ENCODE results near the gene GPR4. TPM values are rescaled to one million over a fixed set of nuclear protein-coding genes. Genes with fewer than 3 reads are reported as not detected.
A peak's percentile ranks its signal among the peaks of the same experiment; 100 is the strongest.

The GPR4 gene
- total RNA-seq, 1 experiment from 2014 or later: 3.1 TPM

DNA sequence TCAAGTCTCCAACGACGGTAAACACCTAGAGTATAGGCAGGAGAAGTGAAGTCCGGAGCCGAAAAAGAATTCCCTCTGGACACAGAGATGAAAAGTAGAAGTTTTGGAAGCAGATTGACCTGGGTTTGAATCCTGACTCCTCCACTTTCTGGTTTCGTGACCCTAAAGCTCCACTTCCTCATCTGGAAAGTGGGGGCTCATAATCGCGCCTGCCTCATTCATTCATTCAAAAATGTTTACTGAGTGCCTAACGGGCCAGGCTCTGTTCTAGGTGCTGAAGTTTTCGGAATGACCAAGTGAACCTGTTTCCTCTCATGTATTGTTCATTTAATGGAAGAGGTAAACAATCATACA, 44.3 kb upstream of the GPR4 start:
- no peaks in the 10 kb centered on the region for H3K79me2 ChIP-seq (ENCODE audit: low read length)
- no peaks in the 10 kb centered on the region for H3K9me2 ChIP-seq (replicated peaks; ENCODE audit: low read length)
- peak overlapping the region; percentile 84 for H2AFZ ChIP-seq (ENCODE audit: low read length)
- H3F3A ChIP-seq (ENCODE audit: low read length, unreplicated experiment): peaks cover 4% of the 10 kb centered on the region
- no peak overlapping the region for H3K27ac ChIP-seq (ENCODE audit: low read length)
- peak overlapping the region; percentile 81 for H3K4me2 ChIP-seq (ENCODE audit: low read length)
- H3K4me3 ChIP-seq (ENCODE audit: low read length): peak overlapping the region; percentile 63
- BruUV-seq (replicated peaks): no TSS peak
- intact Hi-C loops (cut with micrococcal nuclease): loop anchor here (10.0 kb wide), 2 partner anchors 62 to 152 kb away; partner anchors contain the start of genes OPA3, PPM1N and RTN2
- no peaks in the 10 kb centered on the region for H3K27me3 ChIP-seq (ENCODE audit: low read length)
- H4K20me1 ChIP-seq (ENCODE audit: low read length): no peaks in the 10 kb centered on the region
- H3K4me1 ChIP-seq (ENCODE audit: insufficient read depth, low read length): peaks cover 13% of the 10 kb centered on the region
- no peak for TF ChIP-seq EZH2phosphoT487 (IDR thresholded peaks at IDR 0.05; ENCODE audit: borderline replicate concordance, low read length)
- TF ChIP-seq, protein P1, sequence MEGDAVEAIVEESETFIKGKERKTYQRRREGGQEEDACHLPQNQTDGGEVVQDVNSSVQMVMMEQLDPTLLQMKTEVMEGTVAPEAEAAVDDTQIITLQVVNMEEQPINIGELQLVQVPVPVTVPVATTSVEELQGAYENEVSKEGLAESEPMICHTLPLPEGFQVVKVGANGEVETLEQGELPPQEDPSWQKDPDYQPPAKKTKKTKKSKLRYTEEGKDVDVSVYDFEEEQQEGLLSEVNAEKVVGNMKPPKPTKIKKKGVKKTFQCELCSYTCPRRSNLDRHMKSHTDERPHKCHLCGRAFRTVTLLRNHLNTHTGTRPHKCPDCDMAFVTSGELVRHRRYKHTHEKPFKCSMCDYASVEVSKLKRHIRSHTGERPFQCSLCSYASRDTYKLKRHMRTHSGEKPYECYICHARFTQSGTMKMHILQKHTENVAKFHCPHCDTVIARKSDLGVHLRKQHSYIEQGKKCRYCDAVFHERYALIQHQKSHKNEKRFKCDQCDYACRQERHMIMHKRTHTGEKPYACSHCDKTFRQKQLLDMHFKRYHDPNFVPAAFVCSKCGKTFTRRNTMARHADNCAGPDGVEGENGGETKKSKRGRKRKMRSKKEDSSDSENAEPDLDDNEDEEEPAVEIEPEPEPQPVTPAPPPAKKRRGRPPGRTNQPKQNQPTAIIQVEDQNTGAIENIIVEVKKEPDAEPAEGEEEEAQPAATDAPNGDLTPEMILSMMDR (conservative IDR thresholded peaks at IDR 0.05; ENCODE audit: low read depth, low read length): no peak
- no peak for TF ChIP-seq EZH2 (IDR thresholded peaks at IDR 0.05; ENCODE audit: low read length, unreplicated experiment)
- no peaks in the 10 kb centered on the region for H3K36me3 ChIP-seq (ENCODE audit: low read depth, low read length)
- ATAC-seq: no peak
- no peaks in the 10 kb centered on the region for H3K9me3 ChIP-seq (ENCODE audit: low read length)
- POLR2A ChIA-PET (ENCODE audit: unreplicated experiment): interaction anchor here (0.6 kb wide), 1 partner anchor 21 kb away, joined by 4 read pairs; no protein-coding TSS in a partner anchor
- H3K9ac ChIP-seq (ENCODE audit: low read length): no peak overlapping the region
- no peak for DNase-seq
- CTCF ChIA-PET: interaction anchor here (1.3 kb wide), 1 partner anchor 88 kb away, joined by 3 read pairs; no protein-coding TSS in a partner anchor

DNA sequence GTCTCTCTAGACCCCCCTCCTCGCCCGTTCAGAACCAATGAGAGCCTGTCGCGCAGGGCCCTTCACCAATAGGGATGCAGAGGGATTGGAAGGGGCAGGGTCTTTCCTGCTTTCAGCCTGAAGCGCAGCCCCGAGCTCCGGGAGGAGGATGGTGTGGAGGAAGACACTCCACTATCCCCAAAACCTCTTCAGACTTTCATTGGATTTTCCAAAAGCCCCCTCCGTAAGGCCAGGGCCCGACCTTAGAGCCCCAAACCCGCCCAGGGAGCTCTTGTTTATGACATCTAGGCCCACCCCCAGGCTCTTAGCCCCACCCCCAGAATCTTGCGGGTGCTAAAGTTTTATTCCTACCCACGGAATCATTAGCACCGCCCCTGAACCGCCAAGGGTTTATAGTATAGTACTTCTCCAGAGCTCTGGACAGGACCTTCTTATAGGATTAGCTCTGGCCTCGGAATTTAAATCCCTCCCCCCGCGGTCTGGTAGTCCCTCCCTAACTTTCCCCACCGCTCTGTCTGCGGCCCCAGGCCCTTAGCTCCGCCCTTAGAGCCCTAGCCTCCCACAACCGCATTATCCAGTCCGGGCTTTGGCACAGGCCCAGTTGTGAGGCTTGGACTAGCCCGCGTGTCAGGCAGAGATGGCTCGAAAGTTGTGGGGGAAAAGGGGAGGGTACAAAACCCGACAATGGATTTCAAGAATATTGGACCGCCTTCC, 43.8 kb upstream of the GPR4 start:
- Histone ChIP-seq H3K4me3 (ENCODE audit: low read length) (peak overlapping the region; percentile 63), H3K9ac (ENCODE audit: low read length) (no peak overlapping the region), H4K20me1 (ENCODE audit: low read length) (no peaks in the 10 kb centered on the region), H3K27ac (ENCODE audit: low read length) (no peak overlapping the region), H3F3A (ENCODE audit: low read length, unreplicated experiment) (peaks cover 4% of the 10 kb centered on the region), H3K36me3 (ENCODE audit: low read depth, low read length) (no peaks in the 10 kb centered on the region), H3K9me2 (replicated peaks; ENCODE audit: low read length) (no peaks in the 10 kb centered on the region), H3K4me1 (ENCODE audit: insufficient read depth, low read length) (peaks cover 18% of the 10 kb centered on the region), H3K4me2 (ENCODE audit: low read length) (peak overlapping the region; percentile 81), H3K27me3 (ENCODE audit: low read length) (no peaks in the 10 kb centered on the region), H3K79me2 (ENCODE audit: low read length) (no peaks in the 10 kb centered on the region), H3K9me3 (ENCODE audit: low read length) (no peaks in the 10 kb centered on the region), H2AFZ (ENCODE audit: low read length) (peak overlapping the region; percentile 84)
- TF ChIP-seq EZH2phosphoT487 (IDR thresholded peaks at IDR 0.05; ENCODE audit: borderline replicate concordance, low read length) (no peak), EZH2 (IDR thresholded peaks at IDR 0.05; ENCODE audit: low read length, unreplicated experiment) (no peak)
- TF ChIP-seq, protein P1 (conservative IDR thresholded peaks at IDR 0.05; ENCODE audit: low read depth, low read length): no peak
- peak; percentile 48 for ATAC-seq
- ChIA-PET POLR2A (ENCODE audit: unreplicated experiment) (interaction anchor here (0.6 kb wide), 2 partner anchors 22 to 35 kb away, joined by 4 read pairs; no protein-coding TSS in a partner anchor), CTCF (interaction anchor here (1.3 kb wide), 1 partner anchor 87 kb away, joined by 3 read pairs; no protein-coding TSS in a partner anchor)
- intact Hi-C loops (cut with micrococcal nuclease): loop anchor here (10.0 kb wide), 2 partner anchors 61 to 151 kb away; partner anchors contain the start of genes OPA3, PPM1N and RTN2
- DNase-seq: peak; percentile 75
- BruUV-seq (replicated peaks): no TSS peak
